HG03469 (cell line): ENCODE measurements around the gene ZDHHC1.

Source experiments
- ATAC-seq: cut with Tn5 transposase; IDR thresholded peaks from one replicate; pipeline ENCODE4 v1.9.1; 2021; ENCODE audit warnings: mild to moderate bottlenecking, moderate library complexity, moderate number of reproducible peaks; ENCODE audit not compliant: unreplicated experiment

ZDHHC1 gene

DNA sequence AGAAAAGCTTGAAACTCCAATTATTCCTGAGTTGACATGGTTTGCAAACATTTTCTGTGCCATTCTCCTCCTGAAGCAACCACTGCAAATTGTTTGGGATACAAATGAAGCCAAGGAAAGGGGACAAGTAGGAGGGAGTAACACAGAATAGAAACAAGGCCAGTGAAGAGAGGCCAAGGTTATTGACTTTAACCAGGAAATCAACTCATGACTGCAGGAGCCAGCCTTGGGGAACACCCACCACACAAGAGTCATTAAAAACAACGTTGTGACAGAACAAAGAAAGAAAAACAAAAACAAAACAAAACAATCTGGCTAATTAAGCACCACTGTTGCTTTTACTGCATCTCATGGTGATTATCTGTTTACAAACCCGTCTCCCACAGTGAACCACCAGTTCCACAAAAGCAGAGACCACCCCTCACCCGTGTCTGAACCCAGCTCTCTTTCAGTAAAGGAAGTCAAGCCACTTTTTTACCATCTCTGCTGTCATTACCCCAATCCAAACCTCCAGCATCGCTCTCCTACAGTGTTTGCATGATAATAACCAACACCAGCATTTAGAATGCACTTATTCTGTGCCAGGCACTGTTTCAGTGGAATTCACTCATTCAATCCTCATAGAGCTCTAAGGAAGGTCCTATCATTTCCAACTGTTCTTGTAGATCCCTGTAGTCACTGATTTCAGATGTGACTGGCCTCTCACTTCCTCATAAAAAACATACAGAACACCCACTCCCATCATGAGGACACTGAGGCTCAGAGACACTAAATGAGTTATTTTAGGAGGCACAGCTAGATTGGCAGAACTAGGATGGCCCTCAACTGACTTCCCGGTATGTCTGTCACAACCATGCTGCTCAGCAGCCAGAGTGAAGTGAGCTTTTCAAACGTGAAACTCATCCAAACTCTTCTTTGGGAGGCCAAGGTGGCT lies 2.0 kb downstream of the ZDHHC1 start:
- no peak for ATAC-seq

GRCh38 chr16:67412294-67412693 lies 4.0 kb downstream of the ZDHHC1 start:
- ATAC-seq, result no peak

GRCh38 chr16:67411339-67411738 lies 4.9 kb downstream of the ZDHHC1 start:
- no peak for ATAC-seq

DNA sequence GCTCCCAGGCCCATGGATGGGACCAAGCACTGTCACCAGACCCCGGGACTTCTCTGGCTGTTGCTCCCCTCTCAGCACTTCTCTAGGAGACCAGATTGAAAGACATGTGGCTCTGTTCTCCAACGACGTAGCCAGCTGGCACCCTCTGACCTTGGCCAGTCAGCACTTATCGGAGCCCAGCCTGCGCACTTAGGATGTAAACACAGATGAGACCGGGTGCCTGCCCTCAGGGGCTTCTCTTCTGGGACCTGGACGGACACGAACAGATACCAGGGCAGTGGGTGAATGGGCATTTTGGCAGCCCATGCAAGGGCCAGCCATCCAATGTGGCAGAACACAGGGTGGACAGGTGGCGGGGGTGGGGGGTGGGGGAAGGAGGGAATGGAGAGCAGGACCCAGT lies 6.6 kb downstream of the ZDHHC1 start:
- ATAC-seq, result no peak

DNA sequence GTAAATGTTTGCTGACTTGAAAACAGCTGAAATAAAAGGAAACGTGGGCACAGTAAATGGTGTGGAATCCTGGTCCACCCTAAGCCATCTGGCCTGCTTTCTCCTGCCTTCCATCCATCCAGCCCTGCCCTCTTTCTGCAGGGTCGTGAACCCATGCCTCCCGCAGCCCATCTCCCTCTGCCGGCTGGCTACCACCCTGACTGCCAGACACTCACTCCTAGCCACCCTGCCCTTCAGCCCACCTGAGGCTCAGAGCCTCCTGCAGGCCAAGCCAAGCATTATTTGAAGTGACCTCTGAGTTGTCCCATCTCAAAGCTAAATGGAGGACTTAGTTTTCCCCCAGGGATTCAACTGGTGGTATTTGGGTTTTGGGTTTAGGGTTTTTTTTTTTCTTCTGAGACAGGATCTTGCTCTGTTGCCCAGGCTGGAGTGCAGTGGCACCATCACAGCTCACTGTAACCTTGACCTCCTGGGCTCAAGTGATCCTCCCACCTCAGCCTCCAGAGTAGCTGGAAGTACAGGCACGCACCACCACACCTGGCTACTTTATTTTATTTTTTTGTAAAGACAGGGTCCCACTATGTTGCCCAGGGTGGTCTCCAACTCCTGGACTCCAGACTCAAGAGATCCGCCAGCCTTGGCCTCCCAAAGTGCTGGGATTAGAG lies 8.4 kb downstream of the ZDHHC1 start:
- no peak for ATAC-seq

- no peak for ATAC-seq
Observed at GRCh38 chr16:67407176-67407787, 9.0 kb downstream of the ZDHHC1 start.

DNA sequence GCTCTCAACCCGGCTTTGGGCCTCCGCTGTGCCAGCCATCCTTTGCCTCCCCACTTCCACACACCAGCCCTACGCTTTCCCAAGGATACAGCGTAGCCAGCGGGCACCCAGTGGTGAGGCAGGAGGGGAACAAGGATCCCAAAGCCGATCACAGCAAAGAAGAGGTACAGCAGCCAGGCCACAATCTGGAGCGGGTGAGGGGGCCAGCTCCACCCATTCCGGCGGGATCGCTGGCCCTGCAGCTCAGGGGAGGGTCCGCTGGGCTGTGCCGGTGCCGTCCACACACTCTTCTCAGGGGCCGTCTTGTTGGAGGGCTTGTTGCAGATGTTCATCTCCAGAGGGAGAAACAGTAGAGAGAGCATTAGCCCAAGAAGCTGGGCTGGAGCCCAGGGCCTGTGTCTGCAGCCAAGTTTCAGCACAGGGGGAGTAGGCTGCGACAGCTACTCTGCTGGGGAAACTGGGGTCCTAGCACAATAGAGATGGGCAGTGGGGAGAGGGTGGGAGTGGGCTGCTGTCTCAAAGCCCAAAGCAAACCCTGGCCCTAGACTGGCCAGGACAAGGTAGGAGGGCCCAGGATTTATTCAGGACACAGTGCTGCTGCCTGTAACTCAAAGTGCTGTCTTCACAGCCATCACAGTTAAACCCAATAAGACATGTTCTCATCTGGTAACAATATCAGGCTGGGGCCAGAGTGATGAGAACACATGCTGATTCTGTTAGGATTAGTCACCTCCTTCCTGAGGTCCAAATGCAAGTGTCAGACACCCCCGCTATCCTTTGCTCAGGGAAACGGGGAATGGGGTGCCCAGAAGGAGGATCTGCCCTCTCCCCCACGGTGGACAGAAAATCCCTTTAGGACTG lies 9.9 kb downstream of the ZDHHC1 start:
- ATAC-seq, result no peak

DNA sequence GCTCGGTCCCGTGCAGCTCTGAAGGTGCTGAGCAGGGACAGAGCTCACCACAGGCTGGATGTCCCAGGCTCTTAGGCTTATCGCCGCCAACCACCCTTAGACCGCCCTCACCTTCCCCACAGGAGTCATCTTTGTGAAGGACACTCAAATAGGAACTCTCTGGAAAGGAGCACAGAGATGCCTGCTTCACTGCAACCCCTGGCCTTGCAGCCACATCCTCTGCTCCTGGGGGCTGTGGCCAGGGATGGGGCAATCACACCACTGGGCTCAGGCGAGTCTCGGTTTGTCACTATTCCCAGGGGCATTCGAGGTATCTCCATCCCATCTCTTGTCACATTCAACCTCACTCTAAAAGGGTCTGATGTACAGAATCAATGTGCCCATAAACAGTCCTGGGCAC lies 10.9 kb downstream of the ZDHHC1 start:
- no peak for ATAC-seq

- no peak for ATAC-seq
Observed at GRCh38 chr16:67404740-67405226, 11.5 kb downstream of the ZDHHC1 start.

DNA sequence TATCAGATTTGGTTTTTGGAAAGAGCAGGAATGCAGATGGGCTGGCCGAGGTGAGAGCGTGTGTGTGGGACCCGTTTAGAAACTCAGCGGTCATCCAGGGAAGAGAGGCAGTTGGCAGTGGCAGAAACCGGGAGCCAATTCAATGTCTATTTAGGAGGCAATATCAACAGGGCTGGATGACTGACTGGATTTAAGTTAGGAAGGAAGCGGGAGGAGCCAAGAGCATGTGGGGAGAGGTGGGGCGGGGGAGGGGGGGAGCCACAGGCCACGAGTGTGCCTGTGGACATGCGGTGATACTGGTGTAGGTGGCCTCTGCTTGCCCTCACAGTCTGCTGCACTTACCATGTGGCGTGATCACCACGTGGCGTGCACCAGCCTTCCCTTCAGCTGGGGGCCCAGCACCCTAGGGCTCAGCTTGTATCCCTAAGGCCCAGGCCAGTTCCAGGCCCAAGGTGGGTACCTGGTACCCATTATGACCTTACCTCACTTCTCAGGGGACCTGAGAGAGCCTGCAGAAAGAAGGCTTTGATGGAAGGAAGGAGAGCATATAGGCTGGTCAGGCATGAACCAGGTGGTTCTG lies 12.2 kb downstream of the ZDHHC1 start:
- no peak for ATAC-seq

GRCh38 chr16:67400901-67401300 lies 15.4 kb downstream of the ZDHHC1 start:
- ATAC-seq, result no peak

DNA sequence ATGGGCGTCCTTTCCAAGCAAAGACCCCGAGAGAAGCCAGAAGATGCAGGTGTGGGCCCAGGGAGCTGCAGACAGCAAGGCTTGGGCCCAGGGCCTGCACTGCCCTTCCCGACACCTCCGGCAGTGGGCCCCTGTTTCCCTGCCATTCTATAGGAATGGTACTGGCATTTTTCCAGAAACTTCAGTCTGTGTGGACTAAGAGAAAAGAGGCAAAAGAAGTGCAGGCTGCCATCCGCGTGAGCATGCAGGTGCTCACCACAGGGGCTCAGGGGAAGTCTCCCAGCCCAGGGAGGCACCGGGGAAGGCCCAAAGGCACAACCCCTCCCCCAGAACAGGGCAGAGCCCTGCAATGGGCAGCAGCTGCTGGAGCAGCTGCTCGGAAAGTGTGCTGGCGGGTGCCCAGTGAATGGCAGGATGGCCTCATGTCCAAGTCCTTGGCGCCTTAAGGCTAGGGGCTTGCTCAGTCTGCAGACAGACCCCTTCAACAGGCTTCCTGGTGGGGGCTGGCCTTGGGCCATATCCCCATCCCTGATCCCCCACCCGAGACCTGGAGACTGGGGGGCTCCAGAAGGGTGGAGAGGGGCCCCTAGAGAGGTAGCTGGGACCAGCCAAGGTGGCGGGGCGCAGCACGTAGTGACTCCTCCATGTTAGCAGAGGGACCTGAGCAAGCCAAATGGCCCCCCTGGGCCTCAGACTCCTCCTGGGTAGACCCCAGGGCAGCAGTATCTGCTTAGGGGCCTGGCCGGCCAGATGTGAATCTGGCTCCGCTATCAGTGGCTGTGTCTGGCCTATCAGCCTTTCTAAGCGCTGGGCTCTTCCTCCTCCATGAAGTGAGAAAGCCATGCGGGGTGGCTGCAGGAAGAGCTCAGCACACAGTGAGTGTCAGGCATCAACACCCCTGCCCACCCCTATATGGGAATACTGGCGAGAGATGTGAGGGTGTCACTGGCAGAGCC lies 16.2 kb downstream of the ZDHHC1 start:
- ATAC-seq, result no peak

- ATAC-seq, result no peak
Observed at GRCh38 chr16:67399218-67399733, 17.0 kb downstream of the ZDHHC1 start.

DNA sequence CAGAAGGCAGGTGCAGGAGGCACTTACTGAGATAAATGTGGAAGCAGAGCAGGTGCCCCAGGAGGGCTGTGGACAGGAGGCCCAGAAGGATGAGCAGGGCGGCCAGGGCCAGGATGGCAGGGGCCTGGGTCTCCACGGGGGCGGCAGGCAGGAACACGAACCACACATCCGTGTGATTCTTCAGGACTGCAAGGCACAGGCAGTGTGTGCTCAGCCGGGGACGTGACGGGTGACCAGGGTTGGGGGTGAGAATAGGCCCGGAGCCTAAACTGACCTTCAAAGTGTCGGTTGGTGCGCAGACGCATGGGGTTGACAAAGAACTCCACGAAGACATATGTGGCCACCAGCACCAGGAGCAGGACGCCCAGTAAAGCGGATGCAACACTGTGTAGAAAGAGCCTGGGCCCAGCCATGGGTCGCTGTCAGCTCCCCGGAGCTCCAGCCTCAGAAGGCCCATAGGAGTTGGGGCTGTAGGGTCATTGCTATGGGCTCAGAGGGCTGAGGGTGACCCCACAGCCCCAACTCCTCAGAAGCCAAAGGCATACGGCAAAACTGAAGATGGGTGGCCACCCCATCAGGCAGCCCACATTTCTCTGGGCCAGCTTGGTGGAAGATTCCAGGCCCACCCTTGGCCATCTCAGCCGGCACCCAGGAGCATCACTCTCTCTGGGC lies 17.6 kb downstream of the ZDHHC1 start:
- ATAC-seq, result no peak

- ATAC-seq, result no peak
Observed at GRCh38 chr16:67397812-67398545, 18.3 kb downstream of the ZDHHC1 start.

DNA sequence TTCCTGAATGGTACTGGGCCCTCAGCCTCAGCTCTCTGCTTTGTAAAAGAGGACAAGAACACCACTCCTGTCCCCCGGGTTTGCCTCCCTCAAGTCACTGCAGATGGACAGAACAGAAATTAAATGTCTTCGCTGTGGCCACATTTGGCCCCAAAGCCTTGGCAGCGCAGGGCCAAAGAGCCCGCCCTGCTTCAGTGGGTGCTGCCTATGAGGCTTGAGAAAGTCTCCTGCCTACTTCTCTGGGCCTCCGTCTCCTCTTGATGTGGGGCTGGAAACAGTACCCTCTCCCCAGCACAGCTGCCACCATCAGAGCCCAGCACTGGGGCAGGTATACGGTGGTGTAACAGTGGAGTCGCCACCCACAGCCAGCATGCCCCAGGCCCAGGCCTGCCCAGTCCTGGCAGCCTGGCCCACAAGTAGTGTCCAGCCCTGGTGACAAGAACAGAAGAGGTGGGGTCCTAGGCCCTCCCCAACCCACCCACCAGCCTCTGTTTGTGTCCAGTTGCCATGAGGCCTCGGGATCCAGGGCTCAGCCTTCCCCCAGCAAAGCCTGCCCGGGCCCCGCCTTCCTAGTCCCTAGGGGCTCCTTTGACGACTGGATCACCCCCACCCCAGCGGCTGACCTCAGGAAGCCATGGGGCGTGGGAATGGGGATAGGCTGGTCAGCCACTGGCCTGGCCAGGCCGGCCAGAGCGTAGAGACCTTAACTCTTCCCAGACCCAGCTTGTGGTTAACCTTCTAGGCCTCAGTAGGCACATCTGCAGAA lies 19.1 kb downstream of the ZDHHC1 start:
- ATAC-seq, result no peak
